SK-N-SH (cell line): ENCODE measurements around the gene PARD3B. TPM values are rescaled to one million over a fixed set of nuclear protein-coding genes. Genes with fewer than 3 reads are reported as not detected.

ENCODE experiments used
- CTCF ChIA-PET: fragments of 300-600, 350-600 bp; formaldehyde crosslinking; extraction: SDS; loops from one replicate; lab custom pipeline; 2021; lab: Yijun Ruan, JAX
- POLR2A ChIA-PET: fragments of 350-600 bp; sonication (Branson Sonifier 250); formaldehyde crosslinking; extraction: SDS; loops from one replicate; lab custom pipeline; 2020; ENCODE audit warnings: antibody characterized with exemption, inconsistent platforms; lab: Yijun Ruan, JAX
- DNase-seq: peaks from one replicate; pipeline ENCODE4 v3.0.0; 2012
- H2AFZ ChIP-seq: fragments of 200-600 bp; sonication (generic); 2 replicates; pipeline ENCODE4 v1.8.1; 2016; ENCODE audit warnings: antibody characterized with exemption, mild to moderate bottlenecking, low read depth
- H3F3A ChIP-seq: fragments of 200-600 bp; sonication (generic); replicated peaks from 2 replicates; pipeline ENCODE3; 2016; ENCODE audit warnings: antibody characterized with exemption, mild to moderate bottlenecking; ENCODE audit not compliant: insufficient read depth
- H3K27ac ChIP-seq, 2 experiments: fragments of 200-500 bp in 1 of 2; fragments of 200-600 bp in 1 of 2; sonication (Bioruptor generic) in 1 of 2; sonication (generic), shearing (Covaris generic) in 1 of 2; 2 replicates each; pipeline versions ENCODE4 v1.5.1 to v1.6.1; 2014 to 2016; ENCODE audit warnings: low read depth in 2 of 2, inconsistent platforms in 1 of 2, low read length in 1 of 2, mild to moderate bottlenecking in 1 of 2, mixed read lengths in 1 of 2
- H3K27me3 ChIP-seq: fragments of 200-600 bp; sonication (generic), shearing (Covaris generic); 2 replicates; pipeline ENCODE4 v1.6.1; 2016; ENCODE audit warnings: mixed run types; ENCODE audit not compliant: insufficient read depth
- H3K36me3 ChIP-seq, 2 experiments: fragments of 200-500 bp in 1 of 2; fragments of 200-600 bp in 1 of 2; sonication (Bioruptor generic) in 1 of 2; sonication (generic) in 1 of 2; replicated peaks in 1 of 2; 2 replicates each; pipeline versions ENCODE3 to v1.5.1; 2014 to 2016; ENCODE audit warnings: low read length in 1 of 2, mild to moderate bottlenecking in 1 of 2; ENCODE audit not compliant: insufficient read depth in 2 of 2, control insufficient read depth in 1 of 2
- H3K4me1 ChIP-seq, 2 experiments: fragments of 200-500 bp in 1 of 2; fragments of 200-600 bp in 1 of 2; sonication (Bioruptor generic) in 1 of 2; sonication (generic), shearing (Covaris generic) in 1 of 2; 2 replicates each; pipeline versions ENCODE4 v1.5.1 to v1.6.1; 2014 to 2016; ENCODE audit warnings: low read depth in 1 of 2, low read length in 1 of 2, mixed run types in 1 of 2; ENCODE audit not compliant: insufficient read depth in 2 of 2, control insufficient read depth in 1 of 2
- H3K4me2 ChIP-seq: fragments of 200-600 bp; sonication (generic), shearing (Covaris generic); 2 replicates; pipeline ENCODE4 v1.6.1; 2017; ENCODE audit warnings: mixed run types
- H3K4me3 ChIP-seq, 2 experiments: fragments of 200-500 bp in 1 of 2; fragments of 200-600 bp in 1 of 2; sonication (Bioruptor generic) in 1 of 2; sonication (generic), shearing (Covaris generic) in 1 of 2; 2 replicates each; pipeline versions ENCODE4 v1.5.1 to v1.8.1; 2014 to 2016; ENCODE audit warnings: low read depth in 2 of 2, inconsistent platforms in 1 of 2, low read length in 1 of 2, mild to moderate bottlenecking in 1 of 2, mixed read lengths in 1 of 2, moderate library complexity in 1 of 2
- H3K79me2 ChIP-seq: fragments of 200-600 bp; sonication (generic); 2 replicates; pipeline ENCODE4 v1.8.1; 2017; ENCODE audit warnings: mild to moderate bottlenecking; ENCODE audit not compliant: insufficient read depth
- H3K9ac ChIP-seq: fragments of 200-600 bp; sonication (generic); 2 replicates; pipeline ENCODE4 v1.6.1; 2017; ENCODE audit warnings: mixed run types
- H3K9me2 ChIP-seq: fragments of 200-600 bp; sonication (generic); 2 replicates; pipeline ENCODE4 v1.6.1; 2017; ENCODE audit warnings: mixed run types
- H3K9me3 ChIP-seq: fragments of 200-600 bp; sonication (generic); 2 replicates; pipeline ENCODE4 v1.6.1; 2017; ENCODE audit warnings: mixed run types, mild to moderate bottlenecking, moderate library complexity
- H4K20me1 ChIP-seq: fragments of 200-600 bp; sonication (generic); 2 replicates; pipeline ENCODE4 v1.6.1; 2017; ENCODE audit warnings: mild to moderate bottlenecking, mixed run types; ENCODE audit not compliant: insufficient read depth
- CTCF ChIP-seq: fragments of 200-600 bp; sonication (generic); IDR thresholded peaks from 2 replicates; pipeline ENCODE4 v1.6.1; 2017; ENCODE audit warnings: antibody characterized with exemption, mild to moderate bottlenecking, moderate library complexity
- EZH2phosphoT487 ChIP-seq: fragments of 200-600 bp; sonication (generic); IDR thresholded peaks from 2 replicates; pipeline ENCODE4 v1.6.1; 2017; ENCODE audit warnings: low read depth, mixed run types, mild to moderate bottlenecking, antibody characterized with exemption, moderate library complexity, borderline replicate concordance
- FOXM1 ChIP-seq: IDR thresholded peaks from 2 replicates; pipeline ENCODE4 v1.4.0; 2012; ENCODE audit warnings: low read depth, mild to moderate bottlenecking
- GATA2 ChIP-seq: sonication (generic); formaldehyde crosslinking; IDR thresholded peaks from 2 replicates; pipeline ENCODE4 v1.5.0; 2020; ENCODE audit warnings: mild to moderate bottlenecking, missing genetic modification reagents
- JUND ChIP-seq: IDR thresholded peaks from 2 replicates; pipeline ENCODE4 v1.4.0; 2012
- NFIC ChIP-seq: IDR thresholded peaks from 2 replicates; pipeline ENCODE4 v1.4.0; 2012; ENCODE audit warnings: borderline replicate concordance
- RAD21 ChIP-seq: IDR thresholded peaks from 2 replicates; pipeline ENCODE4 v1.6.1; 2012; ENCODE audit warnings: mild to moderate bottlenecking, low read length
- RCOR1 ChIP-seq: fragments of 150-350 bp; IDR thresholded peaks from 2 replicates; pipeline ENCODE4 v1.6.1; 2017; ENCODE audit warnings: antibody characterized with exemption, low read length
- REST ChIP-seq: IDR thresholded peaks from 2 replicates; pipeline ENCODE4 v1.6.1; 2012; ENCODE audit warnings: mild to moderate bottlenecking, low read depth, low read length, moderate library complexity
- TAF1 ChIP-seq: IDR thresholded peaks from 2 replicates; pipeline ENCODE4 v1.6.1; 2012; ENCODE audit warnings: low read depth, mild to moderate bottlenecking, low read length, moderate library complexity, borderline replicate concordance
- TCF12 ChIP-seq: IDR thresholded peaks from 2 replicates; pipeline ENCODE4 v1.4.0; 2012
- TEAD4 ChIP-seq: IDR thresholded peaks from 2 replicates; pipeline ENCODE4 v1.4.0; 2012; ENCODE audit warnings: mild to moderate bottlenecking, borderline replicate concordance; ENCODE audit not compliant: insufficient read depth
- YY1 ChIP-seq: IDR thresholded peaks from 2 replicates; pipeline ENCODE4 v1.4.0; 2012; ENCODE audit warnings: low read depth, mild to moderate bottlenecking
- ZBTB33 ChIP-seq: IDR thresholded peaks from 2 replicates; pipeline ENCODE4 v1.4.0; 2012; ENCODE audit warnings: low read depth, borderline replicate concordance
- WGBS: methylation state at CpG from one replicate; pipeline ENCODE4 v1.1.6; 2017; ENCODE audit warnings: low lambda C conversion rate; 5-methylcytosine and 5-hydroxymethylcytosine counted together
- polyA plus RNA-seq, 3 experiments: library from polyadenylated mRNA; depleted of rRNA; stranded (reverse); fragments of >200 nt; gene quantifications; 2 replicates each; pipeline ENCODE4 v1.2.3, GENCODE V29; 2012

Gene PARD3B
- polyA plus RNA-seq, 1 of the 3 experiments (the other 2 are of a cell fraction), result 0.87 TPM

GRCh38 chr2:205237524-205237923, 692.2 kb downstream of the PARD3B start:
- no peaks in the 10 kb centered on the region for H3K9me3 ChIP-seq
- H3K4me3 ChIP-seq, result no peak overlapping the region
- no peaks in the 10 kb centered on the region for H3K79me2 ChIP-seq
- no peak overlapping the region for H2AFZ ChIP-seq
- DNase-seq, result no peak
- H3K4me2 ChIP-seq, result no peak overlapping the region
- H3F3A ChIP-seq, result no peaks in the 10 kb centered on the region
- H4K20me1 ChIP-seq, result no peaks in the 10 kb centered on the region
- ChIA-PET CTCF (interaction anchor here (0.7 kb wide), 2 partner anchors 12 to 62 kb away, joined by 3 read pairs; no protein-coding TSS in a partner anchor), POLR2A (no interaction called here)
- H3K9me2 ChIP-seq, result no peaks in the 10 kb centered on the region
- H3K36me3 ChIP-seq, result no peaks in the 10 kb centered on the region
- 86% methylated on average over 3 of the region's 3 CpGs for WGBS
- peak; percentile 40; the same call in 1 of the 2 replicates for TF ChIP-seq CTCF
- no peak for TF ChIP-seq JUND
- TF ChIP-seq TEAD4, result no peak
- TF ChIP-seq ZBTB33, result no peak
- TF ChIP-seq NFIC, result no peak
- no peaks in the 10 kb centered on the region; a peak in 1 of 4 replicates for H3K4me1 ChIP-seq
- no peaks in the 10 kb centered on the region for H3K27me3 ChIP-seq
- no peak overlapping the region for H3K27ac ChIP-seq
- no peak overlapping the region for H3K9ac ChIP-seq

GRCh38 chr2:205245001-205245400, 699.7 kb downstream of the PARD3B start:
- peak overlapping the region; percentile 74 to 86; a peak in 3 of 4 replicates for H3K27ac ChIP-seq
- no peaks in the 10 kb centered on the region for H3K27me3 ChIP-seq
- no peaks in the 10 kb centered on the region for H3K79me2 ChIP-seq
- peaks cover 0 to 8% of the 10 kb centered on the region in 2 experiments; a peak in 2 of 4 replicates for H3K4me1 ChIP-seq
- H4K20me1 ChIP-seq, result no peaks in the 10 kb centered on the region
- H3K9me2 ChIP-seq, result no peaks in the 10 kb centered on the region
- H3K9me3 ChIP-seq, result no peaks in the 10 kb centered on the region
- H3K36me3 ChIP-seq, result no peaks in the 10 kb centered on the region
- WGBS, result 92% methylated on average over 3 of the region's 3 CpGs
- no peak for TF ChIP-seq NFIC
- TF ChIP-seq FOXM1, result no peak
- no peak for TF ChIP-seq YY1
- TF ChIP-seq RCOR1, result no peak
- TF ChIP-seq REST, result no peak
- no peak for TF ChIP-seq TCF12
- TF ChIP-seq RAD21, result no peak
- no peak for TF ChIP-seq GATA2
- no peak for TF ChIP-seq TAF1
- TF ChIP-seq EZH2phosphoT487, result no peak
- TF ChIP-seq, all 33 proteins: peak for 0
- Histone ChIP-seq H3F3A (peaks cover 23% of the 10 kb centered on the region), H3K4me3 (no peak overlapping the region), H3K9ac (no peak overlapping the region), H3K4me2 (no peak overlapping the region), H2AFZ (no peak overlapping the region)
- DNase-seq, result no peak
- ChIA-PET CTCF (no interaction called here), POLR2A (no interaction called here)
